NB4 (cell line): ENCODE data around the gene DSTYK.

ENCODE experiments used
- DNase-seq: peaks from one replicate; pipeline ENCODE4 v3.0.0; 2010; ENCODE audit warnings: low read depth
- H3K4me3 ChIP-seq: one replicate; pipeline ENCODE4 v1.5.1; 2011; ENCODE audit warnings: mild to moderate bottlenecking, low read depth, low read length, moderate library complexity
- CTCF ChIP-seq: IDR thresholded peaks from one replicate; pipeline ENCODE4 v1.5.1; 2012; ENCODE audit warnings: low read depth, low read length
- MAX ChIP-seq: IDR thresholded peaks from 2 replicates; pipeline ENCODE4 v1.6.1; 2011; ENCODE audit warnings: low read depth, low read length
- MYC ChIP-seq: IDR thresholded peaks from 2 replicates; pipeline ENCODE4 v1.6.1; 2011; ENCODE audit warnings: low read depth, low read length
- POLR2A ChIP-seq: IDR thresholded peaks from 2 replicates; pipeline ENCODE4 v1.6.1; 2011; ENCODE audit warnings: mild to moderate bottlenecking; ENCODE audit not compliant: insufficient read length; ENCODE audit errors: extremely low read depth

Gene DSTYK

DNA sequence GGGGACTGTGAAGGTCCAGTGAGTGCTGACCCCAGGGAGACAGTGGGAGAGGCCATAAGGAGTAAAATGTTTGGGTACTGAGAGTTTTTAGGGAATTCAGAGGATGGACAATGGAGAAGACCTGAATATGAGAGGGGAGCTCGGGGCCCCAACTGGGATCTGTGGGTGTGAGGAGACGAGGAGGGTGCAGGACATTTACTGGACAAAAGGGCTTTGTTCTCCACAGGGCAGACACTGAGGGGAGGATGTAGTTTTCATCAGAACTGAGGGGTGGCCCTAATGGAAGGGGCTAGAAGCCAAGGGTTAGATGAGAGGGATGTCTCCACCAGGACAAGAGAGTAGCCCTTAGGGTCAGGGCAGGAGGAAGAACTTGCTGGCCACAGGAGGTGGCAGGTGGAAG is 46.2 kb upstream of the DSTYK start:
- TF ChIP-seq CTCF (no peak), MYC (no peak), POLR2A (no peak), MAX (no peak)
- no peak overlapping the region for H3K4me3 ChIP-seq
- no peak for DNase-seq

GRCh38 chr1:205256951-205257625 is 45.6 kb upstream of the DSTYK start:
- TF ChIP-seq CTCF = no peak
- TF ChIP-seq POLR2A = no peak
- no peak for TF ChIP-seq MAX
- no peak for TF ChIP-seq MYC

GRCh38 chr1:205255941-205256780 is 44.7 kb upstream of the DSTYK start:
- H3K4me3 ChIP-seq = no peak overlapping the region
- TF ChIP-seq CTCF (peak; percentile 87), POLR2A (no peak)
- peak; percentile 85 for DNase-seq

More at GRCh38 chr1:205256951-205257625, 45.6 kb upstream of the DSTYK start:
- no peak overlapping the region for H3K4me3 ChIP-seq
- DNase-seq = no peak

GRCh38 chr1:205251576-205251975 is 40.1 kb upstream of the DSTYK start:
- no peak overlapping the region for H3K4me3 ChIP-seq
- DNase-seq = no peak
- TF ChIP-seq MYC = no peak
- no peak for TF ChIP-seq POLR2A
- no peak for TF ChIP-seq MAX
- TF ChIP-seq CTCF = no peak

GRCh38 chr1:205250699-205251098 is 39.2 kb upstream of the DSTYK start:
- no peak overlapping the region for H3K4me3 ChIP-seq
- DNase-seq = no peak

More at GRCh38 chr1:205250699-205251098, 39.2 kb upstream of the DSTYK start:
- TF ChIP-seq CTCF (no peak), MYC (no peak), MAX (no peak), POLR2A (no peak)
